Activated T-helper 1 cell treated with Interleukin-2 at 50 U/mL for 16 hours (primary cell): ENCODE measurements around the gene HSD17B1.
"Not testable (repeated sequence)": the region's sequence is repeated elsewhere in the genome, so short reads cannot be mapped to it uniquely, and the experiment has no call there.

Experiments
- DNase-seq: peaks from one replicate; pipeline ENCODE4 v3.0.0-alpha.2; 2020; ENCODE audit warnings: low read depth

HSD17B1 gene, protein sequence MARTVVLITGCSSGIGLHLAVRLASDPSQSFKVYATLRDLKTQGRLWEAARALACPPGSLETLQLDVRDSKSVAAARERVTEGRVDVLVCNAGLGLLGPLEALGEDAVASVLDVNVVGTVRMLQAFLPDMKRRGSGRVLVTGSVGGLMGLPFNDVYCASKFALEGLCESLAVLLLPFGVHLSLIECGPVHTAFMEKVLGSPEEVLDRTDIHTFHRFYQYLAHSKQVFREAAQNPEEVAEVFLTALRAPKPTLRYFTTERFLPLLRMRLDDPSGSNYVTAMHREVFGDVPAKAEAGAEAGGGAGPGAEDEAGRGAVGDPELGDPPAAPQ

DNA sequence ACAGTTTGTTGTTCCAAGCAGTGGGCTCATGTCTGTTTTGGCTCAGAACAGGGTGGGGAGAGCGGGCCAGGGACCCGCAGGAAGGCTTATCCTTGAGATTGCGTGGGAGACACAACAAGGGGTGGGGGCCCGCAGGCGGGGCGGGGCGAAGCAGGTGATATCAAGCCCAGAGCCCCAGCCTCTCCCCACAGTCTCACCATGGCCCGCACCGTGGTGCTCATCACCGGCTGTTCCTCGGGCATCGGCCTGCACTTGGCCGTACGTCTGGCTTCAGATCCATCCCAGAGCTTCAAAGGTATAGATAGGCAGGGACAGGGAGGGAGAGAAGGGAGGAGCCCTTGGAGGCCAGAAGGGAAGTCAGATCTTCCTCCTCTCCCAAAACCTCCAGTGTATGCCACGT lies at the start of gene HSD17B1:
Gene HSD17B1, plus strand, starts transcription at position 188 of the 400 bp plus-strand sequence. Its CDS starts 11 bp downstream, at position 199.
- DNase-seq = not testable (repeated sequence)

DNA sequence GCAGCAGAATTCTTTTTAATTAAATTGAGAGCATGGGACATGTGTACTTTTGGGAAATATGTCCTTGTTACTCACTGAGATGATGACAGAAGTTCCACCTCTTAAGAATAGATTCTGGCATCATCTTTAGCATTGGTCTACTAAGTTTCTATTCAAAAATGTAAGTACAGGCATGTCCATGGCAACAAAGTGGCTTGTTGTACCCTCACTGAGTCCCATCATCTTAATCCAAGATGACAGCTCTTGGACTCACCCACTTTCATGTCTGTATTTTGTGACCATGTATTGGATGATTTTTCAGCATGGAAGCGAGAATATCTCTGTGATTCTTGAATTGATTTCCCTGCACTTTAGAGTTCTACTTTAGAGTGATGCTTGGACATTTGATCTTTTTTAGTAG lies 49.8 kb upstream of the HSD17B1 start:
- no peak for DNase-seq

DNA sequence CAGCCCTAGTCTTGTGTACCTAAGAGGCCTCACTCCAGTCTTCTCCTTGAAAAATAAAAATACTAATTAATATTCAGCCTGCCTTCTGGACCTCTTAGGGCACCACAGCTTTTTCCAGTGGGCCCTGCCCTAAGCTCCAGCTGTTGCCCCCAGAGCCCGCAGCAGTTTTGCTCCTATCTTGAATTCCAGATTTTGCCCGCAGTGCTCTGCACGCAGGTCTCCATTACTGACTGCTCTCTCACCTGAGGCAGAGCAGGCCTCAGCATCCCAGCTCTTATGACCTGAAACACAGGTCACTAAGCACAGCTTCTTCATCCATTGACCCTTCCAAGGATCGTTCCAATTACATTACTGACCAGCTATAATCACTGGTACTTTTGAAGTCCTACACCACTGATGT lies 45.1 kb upstream of the HSD17B1 start:
- DNase-seq = no peak

DNA sequence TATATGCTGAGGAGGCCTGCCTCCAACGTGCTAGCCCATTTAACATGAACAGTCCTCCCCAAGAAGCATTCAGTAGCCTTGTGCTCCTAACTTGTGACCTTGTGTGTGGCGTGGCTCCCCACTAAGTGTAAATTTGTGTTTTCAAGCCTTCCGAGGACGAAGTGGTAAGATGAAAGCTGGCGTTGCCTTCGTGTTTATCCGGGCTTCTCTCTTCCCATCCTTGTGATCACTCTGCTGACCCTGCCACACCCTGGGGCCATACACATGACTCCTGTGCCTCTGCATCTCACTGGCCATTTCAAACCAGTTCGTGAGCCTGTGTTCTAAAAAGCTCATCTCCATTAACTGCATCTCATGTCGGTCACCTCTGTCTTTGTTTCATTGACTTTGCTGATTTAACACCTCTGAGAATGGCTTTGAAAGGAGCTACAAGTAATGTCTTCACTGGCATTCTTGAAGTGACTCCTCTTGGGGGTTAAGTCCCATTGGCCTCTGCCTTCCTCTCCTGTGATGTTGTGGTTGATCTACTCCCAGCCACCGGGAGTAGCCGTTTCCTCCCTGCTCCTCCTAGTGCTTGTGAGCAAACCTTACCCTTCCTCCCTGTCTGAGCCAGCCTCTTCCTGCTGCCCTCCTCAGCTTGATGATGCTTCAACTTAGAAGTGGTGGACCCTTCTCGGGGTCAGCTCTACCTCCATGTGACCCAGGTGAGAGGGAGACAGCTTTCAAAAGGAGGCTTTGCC lies 44.1 kb upstream of the HSD17B1 start:
- no peak for DNase-seq

DNA sequence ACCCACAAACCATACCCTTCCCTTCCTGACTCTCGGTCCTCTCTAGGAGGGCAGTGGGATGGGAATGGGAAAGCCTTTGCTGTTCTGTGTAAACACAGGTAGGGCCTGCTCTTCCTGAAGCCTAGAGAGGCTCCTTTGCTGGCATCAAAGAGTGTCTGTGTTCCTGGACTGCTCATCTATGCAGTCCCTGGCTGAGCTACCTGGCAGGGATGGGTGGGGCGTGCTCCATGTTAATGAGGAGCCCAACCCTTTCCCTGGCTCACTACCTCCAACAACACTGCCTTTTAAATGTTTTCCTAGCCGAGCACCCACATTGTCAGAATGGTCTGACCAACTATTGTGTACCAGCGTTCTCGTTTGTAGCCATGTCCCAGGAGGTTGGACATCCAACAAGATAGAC lies 43.3 kb upstream of the HSD17B1 start:
- DNase-seq = no peak

DNA sequence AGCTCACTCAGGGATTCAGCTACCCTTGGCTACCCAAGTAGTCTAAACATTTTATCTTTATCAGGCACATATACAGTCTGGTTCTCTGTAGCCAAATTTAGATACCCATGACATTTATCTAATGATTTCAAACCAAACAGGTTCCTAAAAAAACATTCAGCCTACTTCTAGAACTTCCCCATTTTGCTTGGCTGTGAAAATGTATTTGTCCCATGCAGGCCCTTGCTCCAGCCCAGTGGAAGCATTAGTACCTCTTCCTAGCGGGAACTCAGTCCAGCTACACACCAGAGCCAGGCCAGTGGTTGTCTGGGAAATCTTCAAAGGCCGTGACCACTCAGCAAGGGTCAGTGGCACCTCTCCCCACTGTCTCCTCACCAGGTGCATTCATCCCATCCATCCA lies 42.9 kb upstream of the HSD17B1 start:
- DNase-seq = no peak

DNA sequence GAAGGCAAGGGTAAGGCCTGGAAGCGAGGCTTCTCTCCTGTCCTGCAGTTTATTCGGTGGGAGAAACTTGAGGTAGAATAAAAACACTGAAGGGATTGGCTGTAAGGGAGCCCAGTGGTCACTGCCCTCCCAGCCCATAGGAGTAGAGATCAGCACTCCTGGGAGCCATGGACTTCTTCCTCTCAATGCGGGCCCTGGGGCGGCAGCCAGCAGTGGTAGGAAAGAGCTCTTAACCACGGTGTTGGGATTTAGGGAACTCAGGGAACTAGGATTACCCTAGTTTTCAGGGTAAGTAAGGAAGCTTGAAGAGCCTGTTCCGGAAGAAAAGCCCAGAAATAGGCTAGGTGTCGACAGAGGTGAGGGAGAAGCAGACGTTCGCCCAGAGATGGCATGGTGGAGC lies 40.5 kb upstream of the HSD17B1 start:
- no peak for DNase-seq

DNA sequence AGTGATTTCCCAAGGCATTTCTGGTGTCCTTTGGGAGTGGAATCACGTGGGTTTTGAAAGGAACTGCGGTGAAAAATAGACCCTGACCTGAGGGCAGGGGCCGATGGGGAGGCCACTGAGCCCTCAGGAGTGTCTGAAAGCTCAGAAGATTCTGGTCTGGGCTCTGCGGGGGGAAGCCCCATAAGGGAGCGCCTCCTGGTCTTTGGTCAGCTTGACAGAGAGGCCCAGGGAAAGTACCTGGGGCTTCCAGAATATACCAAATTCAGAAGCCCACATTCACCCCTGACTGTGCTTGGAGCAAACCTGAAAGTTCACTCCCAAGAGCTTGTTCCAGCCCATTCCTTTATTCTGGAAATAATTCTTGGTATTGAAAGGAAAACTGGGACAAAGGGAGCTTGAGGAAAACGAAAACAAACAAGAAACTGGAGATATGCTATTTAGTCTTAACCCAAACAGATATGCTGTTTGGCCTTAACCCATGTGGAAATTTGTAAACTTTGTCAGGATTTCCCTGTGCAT lies 39.9 kb upstream of the HSD17B1 start:
- no peak for DNase-seq

DNA sequence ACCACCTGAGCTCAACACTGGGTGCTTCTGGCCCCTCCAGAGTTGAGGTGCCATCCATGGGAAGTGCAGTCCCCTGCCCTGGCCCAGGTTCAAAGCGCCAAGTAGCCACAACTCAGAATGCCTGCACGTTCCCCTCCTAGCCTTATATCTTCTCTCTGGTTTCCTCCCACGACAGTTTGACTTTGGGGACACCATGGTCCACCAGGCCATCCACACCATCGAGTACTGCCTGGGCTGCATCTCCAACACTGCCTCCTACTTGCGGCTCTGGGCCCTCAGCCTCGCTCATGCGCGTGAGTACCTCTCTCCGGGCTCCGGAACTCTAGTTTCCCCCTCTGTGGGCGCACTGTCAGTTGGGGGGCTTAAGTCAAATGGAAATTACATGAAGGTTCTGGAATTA lies 39.0 kb upstream of the HSD17B1 start:
- no peak for DNase-seq

DNA sequence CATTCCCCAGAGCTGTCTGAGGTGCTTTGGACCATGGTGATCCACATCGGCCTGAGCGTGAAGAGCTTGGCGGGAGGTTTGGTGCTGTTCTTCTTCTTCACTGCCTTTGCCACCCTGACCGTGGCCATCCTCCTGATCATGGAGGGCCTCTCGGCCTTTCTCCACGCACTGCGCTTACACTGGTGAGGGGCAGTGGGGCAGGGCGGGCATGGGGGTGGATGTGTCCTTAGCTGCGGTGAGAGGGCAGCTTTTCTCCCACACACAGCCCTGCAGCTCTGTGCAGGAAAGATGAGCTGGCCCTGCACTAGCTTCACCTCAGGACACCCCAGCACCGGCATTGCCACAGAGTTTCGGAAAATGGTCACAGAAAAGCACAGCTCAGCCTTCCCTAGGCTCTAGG lies 38.4 kb upstream of the HSD17B1 start:
- DNase-seq = no peak

DNA sequence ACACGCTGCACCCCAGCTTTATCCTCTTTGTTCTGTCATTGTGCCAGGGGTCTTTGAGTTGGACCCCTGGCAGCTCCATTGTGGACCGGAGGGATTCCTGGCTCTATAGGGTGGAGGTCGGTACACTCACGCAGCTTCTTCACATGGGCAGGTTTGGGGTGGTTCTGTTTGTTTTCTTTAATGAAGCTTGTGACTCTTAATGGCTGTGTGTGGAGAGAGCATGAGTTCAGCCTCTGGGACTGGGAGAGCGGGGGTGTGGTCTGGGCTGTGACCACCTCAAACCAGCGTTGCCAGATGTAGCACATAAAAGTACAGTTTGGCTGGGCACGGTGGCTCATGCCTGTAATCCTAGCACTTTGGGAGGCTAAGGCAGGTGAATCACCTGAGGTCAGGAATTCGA lies 37.9 kb upstream of the HSD17B1 start:
- DNase-seq = no peak

DNA sequence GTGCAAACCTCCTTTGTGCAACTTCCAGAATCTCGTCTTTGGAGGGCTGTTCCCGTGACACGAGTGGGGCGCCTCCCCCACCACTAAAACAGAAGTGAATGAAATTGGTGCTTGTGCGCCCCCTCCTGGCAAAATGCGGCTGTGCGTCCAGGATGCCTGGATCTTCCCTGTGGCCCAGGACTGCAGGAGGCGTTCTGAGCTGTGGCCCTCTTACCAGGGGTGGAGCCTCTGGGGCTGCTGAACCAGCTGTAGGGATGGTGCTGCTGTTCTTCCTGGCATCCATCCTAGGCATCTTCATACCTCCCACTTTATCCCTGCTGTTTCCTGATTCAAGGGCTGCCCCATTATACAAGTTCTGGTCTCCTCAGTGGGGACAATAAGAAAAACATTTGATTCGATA lies 35.2 kb upstream of the HSD17B1 start:
- peak; percentile 63 for DNase-seq

DNA sequence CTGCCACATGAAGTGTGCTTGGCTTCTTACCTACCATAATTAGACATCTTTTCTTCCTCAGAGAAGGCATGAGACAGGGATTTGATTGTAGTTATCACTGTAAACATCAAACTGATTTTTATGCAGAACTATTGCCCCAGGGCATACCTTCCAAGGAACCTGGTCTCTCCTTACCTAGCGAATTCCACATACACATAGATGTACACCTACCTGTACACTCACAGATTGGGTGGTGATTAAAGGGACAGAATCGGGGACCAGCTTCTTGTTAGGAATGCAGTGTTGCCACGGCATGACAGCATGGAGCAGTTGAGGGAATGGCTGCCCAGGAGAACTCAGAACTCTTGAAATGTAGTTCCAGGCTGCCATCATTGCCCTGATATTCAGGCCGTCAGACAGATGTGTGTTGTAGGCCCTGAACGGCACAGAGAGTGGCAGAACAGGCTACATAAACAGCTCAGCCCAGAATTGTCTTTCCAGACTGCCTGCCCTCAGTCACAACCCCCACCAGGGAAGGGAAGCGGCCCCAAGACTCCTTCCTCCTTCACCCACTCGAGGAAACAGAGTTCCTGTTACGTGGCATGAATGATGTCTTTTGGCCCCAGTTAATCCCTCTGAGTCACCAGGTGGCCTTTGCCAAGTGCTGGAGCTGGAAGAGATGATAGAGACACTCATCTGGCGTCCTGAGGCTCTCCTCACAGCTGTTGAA lies 34.5 kb upstream of the HSD17B1 start:
- no peak for DNase-seq

DNA sequence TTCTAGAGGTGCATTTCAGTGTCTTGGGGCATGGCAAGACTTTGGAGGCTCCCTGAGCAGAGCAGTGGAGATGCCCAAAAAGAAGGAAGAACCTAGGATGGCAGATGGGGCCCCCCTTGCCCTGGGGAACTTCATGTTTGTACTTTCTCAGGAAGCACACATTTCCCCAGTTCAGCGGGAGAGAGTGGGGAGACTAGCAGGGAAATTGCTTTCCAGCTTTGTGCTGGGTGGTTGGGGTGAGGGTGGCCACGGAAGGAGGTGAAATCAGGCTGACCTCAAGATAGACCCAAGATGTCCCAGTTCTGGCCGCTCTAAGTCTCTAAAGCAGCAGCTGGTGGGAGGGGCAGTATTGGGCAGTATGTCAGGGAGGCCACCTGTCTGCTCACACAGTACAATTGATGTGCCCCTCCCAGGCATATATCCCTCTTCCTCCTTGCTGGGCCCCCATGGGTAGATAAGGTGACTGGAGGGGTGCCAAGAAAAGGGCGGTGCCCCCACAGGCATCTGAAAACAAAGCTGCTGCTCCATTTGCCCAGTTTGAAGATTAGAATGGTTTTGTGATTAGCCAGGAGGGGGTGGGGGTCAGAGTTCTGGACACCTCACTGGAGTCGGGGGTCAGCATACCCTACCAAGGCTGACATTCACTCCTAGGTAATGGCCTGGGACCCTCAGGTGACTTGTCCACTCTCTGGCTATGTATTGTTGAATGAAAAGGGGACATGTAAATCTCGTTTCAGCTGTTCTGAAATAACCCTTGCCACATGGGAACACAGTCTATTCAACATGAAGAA lies 33.8 kb upstream of the HSD17B1 start:
- no peak for DNase-seq

DNA sequence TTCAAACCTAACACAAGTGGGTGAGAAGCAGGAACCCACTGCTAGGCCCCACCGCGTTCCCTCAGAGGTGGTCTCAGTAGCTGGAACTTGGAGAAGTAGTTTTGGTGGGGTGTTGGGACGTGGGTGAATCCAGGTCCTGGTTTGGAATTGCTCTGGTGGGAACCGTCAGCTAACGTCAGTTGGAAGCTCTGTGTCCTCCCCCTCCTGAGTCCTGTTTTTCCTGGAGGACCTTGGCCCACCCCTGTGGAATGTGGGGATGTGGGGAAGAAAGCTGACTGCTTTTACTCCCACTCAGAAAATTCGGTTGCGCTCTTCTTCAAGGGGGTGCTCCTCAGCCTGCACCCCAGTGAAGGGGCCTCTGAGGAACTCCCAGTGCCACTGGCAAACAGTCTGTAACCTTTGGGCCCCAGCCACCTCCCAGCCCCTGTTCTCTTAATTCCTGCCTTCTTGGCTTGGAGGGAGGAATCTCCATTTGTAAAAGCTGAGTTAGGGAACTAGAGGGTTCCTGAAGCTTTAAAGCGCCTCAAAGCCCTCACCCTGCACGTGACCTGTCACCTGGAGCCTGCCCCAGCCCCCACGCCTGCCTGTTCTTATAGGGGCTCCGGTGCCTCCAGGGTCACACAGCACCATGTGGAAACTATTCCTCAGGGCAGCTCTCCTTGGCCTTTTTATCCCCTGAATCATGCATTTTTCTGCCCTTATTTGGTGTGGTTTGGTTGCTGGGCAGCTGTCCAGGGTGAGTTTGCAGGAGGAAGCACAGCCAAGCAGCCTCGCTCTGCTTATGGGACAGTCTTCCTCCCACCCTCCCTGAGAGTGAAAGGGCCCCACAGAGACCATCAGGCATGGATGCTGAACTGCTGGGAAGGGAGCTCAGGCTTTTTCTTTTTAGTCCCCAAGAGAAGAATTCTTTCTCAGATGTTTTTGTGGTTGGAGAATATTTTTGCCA lies 32.9 kb upstream of the HSD17B1 start:
- DNase-seq = no peak

DNA sequence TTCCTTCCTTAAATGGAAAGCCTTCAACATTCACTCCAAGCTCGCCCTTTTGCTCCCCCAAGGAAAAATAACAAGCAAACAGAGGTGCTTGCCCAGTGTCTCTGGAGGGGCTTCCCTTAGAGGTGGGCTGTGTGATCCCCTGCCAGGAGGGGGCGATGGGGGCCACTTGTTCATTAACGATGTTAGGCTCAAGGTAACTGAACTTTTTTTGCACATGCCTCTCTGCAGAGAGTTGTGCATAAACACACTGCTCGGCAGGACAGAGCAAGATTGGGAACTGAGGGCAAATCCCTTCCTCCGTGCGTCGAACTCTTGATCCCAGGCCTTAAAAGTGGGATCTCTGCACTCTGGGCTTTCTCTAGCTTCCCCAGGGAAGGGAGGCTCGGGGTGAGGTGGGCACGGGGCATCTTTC lies 32.2 kb upstream of the HSD17B1 start:
- DNase-seq = no peak

DNA sequence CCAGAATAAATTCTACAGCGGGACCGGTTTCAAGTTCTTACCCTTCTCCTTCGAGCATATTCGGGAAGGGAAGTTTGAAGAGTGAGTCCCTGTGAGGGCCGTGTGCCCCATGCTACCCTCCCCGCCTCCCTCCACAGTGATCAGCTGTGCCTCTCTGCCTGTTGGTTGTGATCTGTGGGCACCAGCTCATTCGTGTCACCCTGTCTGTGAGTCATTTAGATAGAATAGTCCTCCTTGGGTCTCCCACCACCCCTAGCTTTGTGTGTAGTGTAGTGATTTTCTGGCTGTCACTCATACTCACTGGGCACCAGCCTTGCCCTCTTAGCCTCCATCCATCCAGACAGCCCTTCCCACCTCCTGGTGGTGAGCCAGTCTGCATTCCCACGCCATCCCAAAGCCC lies 31.7 kb upstream of the HSD17B1 start:
- no peak for DNase-seq

DNA sequence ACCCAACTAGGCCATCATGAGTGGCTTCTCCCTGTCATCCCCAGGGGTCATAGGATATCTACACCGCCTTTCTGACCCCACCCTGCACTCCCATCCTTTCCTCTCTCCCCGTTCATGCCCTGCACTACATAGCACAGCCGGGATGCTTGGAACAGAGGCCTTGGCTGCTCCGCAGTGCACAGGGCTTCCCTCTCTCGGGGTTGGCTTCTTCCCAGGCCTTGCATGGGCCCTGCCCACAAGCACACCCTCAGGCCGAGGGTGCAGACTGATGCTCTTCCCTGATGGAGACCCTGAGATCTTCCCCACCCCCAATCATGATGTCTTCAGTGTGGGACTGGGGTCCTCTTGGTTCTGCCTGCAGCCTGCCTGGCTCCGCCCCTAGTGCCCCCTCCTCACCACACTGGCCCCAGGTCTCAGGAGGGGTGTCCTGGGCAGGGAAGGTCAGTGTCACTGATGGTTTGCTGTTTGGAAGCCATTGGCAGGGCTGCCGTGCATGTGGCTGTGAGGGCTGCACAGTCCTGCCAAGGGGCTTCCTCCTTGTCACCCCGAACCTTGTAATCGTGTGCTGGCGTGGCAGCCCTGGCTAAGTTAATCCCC lies 31.0 kb upstream of the HSD17B1 start:
- DNase-seq = no peak

DNA sequence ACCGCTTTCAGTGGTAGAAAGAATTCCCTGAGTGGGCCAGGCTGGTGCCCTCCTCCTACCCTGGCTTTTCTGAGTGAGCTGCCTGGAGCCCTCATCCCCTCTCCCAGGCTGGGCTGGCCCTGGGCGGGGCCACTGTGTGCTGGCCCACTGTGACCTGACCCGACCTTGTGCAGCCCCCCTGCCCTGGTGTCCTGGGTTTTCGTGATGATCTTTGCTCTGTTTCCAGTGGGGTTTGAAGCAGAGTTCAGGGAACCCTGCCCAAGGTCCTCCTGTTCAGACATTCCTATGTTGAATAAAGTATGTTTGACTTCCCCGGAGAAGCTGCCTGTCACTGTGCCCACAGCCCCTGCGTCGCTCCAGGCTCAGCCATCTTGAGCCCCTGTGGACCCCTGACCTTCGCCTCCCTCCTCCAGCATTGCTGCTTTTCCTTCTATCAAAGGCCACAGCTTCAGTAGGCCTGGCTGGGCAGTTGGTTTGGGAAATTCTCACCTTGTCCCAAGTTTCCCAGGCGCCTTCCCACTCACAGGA lies 30.4 kb upstream of the HSD17B1 start:
- DNase-seq = no peak

DNA sequence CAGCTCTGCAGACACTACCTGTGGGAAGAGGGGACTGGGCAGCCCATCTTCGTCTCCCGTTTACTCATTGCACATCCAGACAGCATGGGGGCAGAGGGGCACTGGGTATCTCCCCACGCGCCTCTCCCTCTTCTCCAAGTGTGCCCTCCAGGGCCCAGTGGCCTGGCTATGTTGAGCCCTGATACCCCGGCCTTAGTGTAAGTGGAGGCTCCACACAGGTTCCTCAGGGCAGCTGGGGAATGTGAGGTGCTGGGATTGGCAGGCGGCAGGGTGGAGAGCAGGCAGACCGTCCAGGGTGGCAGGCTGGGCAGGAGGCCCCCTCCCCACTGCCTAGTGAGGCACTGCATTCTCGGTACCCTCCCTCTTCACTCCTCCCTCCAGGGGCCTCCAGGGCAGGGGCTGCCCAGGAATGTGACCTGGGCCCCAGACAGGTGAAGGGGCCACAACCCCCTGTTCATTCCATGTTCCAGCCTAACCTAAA lies 29.9 kb upstream of the HSD17B1 start:
- no peak for DNase-seq
